MCF 10A (cell line): ENCODE data around the gene NELFA. TPM values are rescaled to one million over a fixed set of nuclear protein-coding genes. Genes with fewer than 3 reads are reported as not detected.

ENCODE experiments used
- BruUV-seq: library from RNA; stranded (reverse); fragments of 400-500 nt; replicated peaks from 2 replicates; lab custom pipeline; 2021; lab: Mats Ljungman, UMichigan
- CTCF ChIA-PET: fragments of 300-600 bp; sonication (Branson Sonifier 250); formaldehyde crosslinking; extraction: SDS; loops from one replicate; lab custom pipeline; 2021; ENCODE audit warnings: antibody characterized with exemption, inconsistent platforms; lab: Yijun Ruan, JAX
- POLR2A ChIA-PET: fragments of 300-600, 350-650 bp; sonication (Branson Sonifier 250); formaldehyde crosslinking; extraction: SDS; loops from one replicate; lab custom pipeline; 2020; ENCODE audit warnings: antibody characterized with exemption, inconsistent platforms; lab: Yijun Ruan, JAX
- DNase-seq: peaks from one replicate; pipeline ENCODE4 v3.0.0-alpha.2; 2018; ENCODE audit not compliant: unreplicated experiment
- H3K27ac Mint-ChIP-seq: one replicate; pipeline ENCODE4 v1.8.0; 2022; ENCODE audit warnings: mild to moderate bottlenecking, low read depth, mixed read lengths; ENCODE audit not compliant: unreplicated experiment
- H3K27me3 Mint-ChIP-seq: one replicate; pipeline ENCODE4 v1.8.0; 2022; ENCODE audit warnings: mixed read lengths; ENCODE audit not compliant: insufficient read depth, unreplicated experiment
- H3K36me3 Mint-ChIP-seq: one replicate; pipeline ENCODE4 v1.8.0; 2022; ENCODE audit warnings: mild to moderate bottlenecking, moderate library complexity, mixed read lengths; ENCODE audit not compliant: insufficient read depth, unreplicated experiment
- H3K4me1 Mint-ChIP-seq: one replicate; pipeline ENCODE4 v1.8.0; 2022; ENCODE audit warnings: mixed read lengths; ENCODE audit not compliant: insufficient read depth, unreplicated experiment
- H3K4me3 Mint-ChIP-seq: one replicate; pipeline ENCODE4 v1.8.0; 2022; ENCODE audit warnings: mild to moderate bottlenecking, moderate library complexity, mixed read lengths; ENCODE audit not compliant: unreplicated experiment
- H3K9me3 Mint-ChIP-seq: one replicate; pipeline ENCODE4 v1.8.0; 2022; ENCODE audit warnings: mixed read lengths; ENCODE audit not compliant: unreplicated experiment
- CTCF ChIP-seq: fragments of 200-600 bp; IDR thresholded peaks from one replicate; pipeline ENCODE4 v1.8.0; 2022; ENCODE audit warnings: antibody characterized with exemption, mild to moderate bottlenecking; ENCODE audit not compliant: unreplicated experiment
- intact Hi-C: fragments of 100-400 bp; cut with micrococcal nuclease; formaldehyde crosslinking; loops from 2 replicates; pipeline ENCODE4 v1.14.1; 2022
- total RNA-seq: library from RNA; stranded (reverse); gene quantifications from 2 replicates; pipeline ENCODE4 v1.2.3, GENCODE V29; 2022

The NELFA gene
- total RNA-seq, 1 experiment from 2014 or later, result 36.2 TPM

- no peak for DNase-seq
- ChIA-PET POLR2A (interaction anchor here (0.6 to 1.0 kb wide), 3 partner anchors 9 to 43 kb away, joined by 3 to 4 read pairs (median 3); no protein-coding TSS in a partner anchor), CTCF (no interaction called here)
- peaks cover 82% of the 10 kb centered on the region for H3K36me3 Mint-ChIP-seq
- no TSS peak for BruUV-seq
- no peaks in the 10 kb centered on the region for H3K9me3 Mint-ChIP-seq
- intact Hi-C loops, result no loop called here
- H3K27me3 Mint-ChIP-seq, result no peaks in the 10 kb centered on the region
- no peak for TF ChIP-seq CTCF
- H3K27ac Mint-ChIP-seq, result no peak overlapping the region
- H3K4me3 Mint-ChIP-seq, result no peak overlapping the region
- H3K4me1 Mint-ChIP-seq, result peaks cover 9% of the 10 kb centered on the region
These were observed 25.5 kb downstream of the NELFA start for GRCh38 chr4:1983053-1983845.

- POLR2A ChIA-PET, result interaction anchor here (0.5 to 1.2 kb wide), 3 partner anchors 18 to 112 kb away, joined by 3 read pairs; no protein-coding TSS in a partner anchor
These were observed 26.4 kb downstream of the NELFA start for GRCh38 chr4:1982124-1983052.

DNA sequence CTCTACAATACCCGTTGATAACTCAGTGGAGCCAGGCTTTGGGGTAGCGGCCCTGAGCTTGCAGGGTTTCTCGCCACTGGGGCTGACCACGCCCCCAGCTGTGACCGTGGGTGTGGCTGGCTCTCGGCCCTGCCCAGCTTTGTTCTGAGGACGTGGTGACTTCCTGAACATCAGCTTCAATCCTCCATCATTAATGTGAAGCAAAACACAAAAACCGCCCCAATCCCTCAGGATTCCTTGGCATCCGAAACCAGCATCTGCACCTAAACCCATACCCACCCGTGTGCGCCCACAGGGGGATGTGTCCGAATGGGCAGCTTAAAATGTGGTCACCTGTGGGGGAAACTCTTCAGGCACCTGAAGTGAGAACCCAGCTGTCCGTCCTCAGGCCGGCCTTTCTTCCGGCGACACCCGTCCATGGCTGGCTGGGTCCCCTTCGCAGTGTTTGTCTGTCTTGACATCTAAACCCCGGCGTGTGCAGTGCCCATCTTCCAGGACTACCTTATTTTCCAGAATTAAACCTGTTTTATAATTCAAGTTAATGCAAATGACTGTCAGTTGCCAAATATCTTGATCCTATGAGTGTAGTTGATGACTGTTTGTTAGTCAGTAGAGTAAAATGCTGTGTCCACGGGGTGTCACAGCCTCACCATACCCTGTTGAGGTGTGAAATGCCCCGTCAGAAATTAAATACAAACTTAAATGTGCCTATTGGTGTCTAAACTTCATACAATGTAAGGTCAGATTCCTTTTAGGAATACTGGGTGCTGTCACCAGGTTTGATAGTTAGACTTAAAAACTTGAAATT is 27.3 kb downstream of the NELFA start:
- CTCF ChIA-PET, result interaction anchor here (0.6 kb wide), 1 partner anchor 10 kb away, joined by 3 read pairs; no protein-coding TSS in a partner anchor
- no peak for TF ChIP-seq CTCF
- Mint-ChIP-seq H3K4me1 (peaks cover 9% of the 10 kb centered on the region), H3K27ac (peak overlapping the region; percentile 83), H3K36me3 (peaks cover 86% of the 10 kb centered on the region), H3K4me3 (no peak overlapping the region), H3K27me3 (no peaks in the 10 kb centered on the region), H3K9me3 (no peaks in the 10 kb centered on the region)
- POLR2A ChIA-PET, result interaction anchor here (1.2 kb wide), 1 partner anchor 28 kb away, joined by 3 read pairs; no protein-coding TSS in a partner anchor
- intact Hi-C loops, result no loop called here
- TSS peak; percentile 17 for BruUV-seq
- no peak for DNase-seq

More at GRCh38 chr4:1982124-1983052, 26.4 kb downstream of the NELFA start:
- CTCF ChIA-PET, result no interaction called here
- TF ChIP-seq CTCF, result no peak
- Mint-ChIP-seq H3K4me1 (peaks cover 9% of the 10 kb centered on the region), H3K36me3 (peaks cover 84% of the 10 kb centered on the region), H3K9me3 (no peaks in the 10 kb centered on the region), H3K27me3 (no peaks in the 10 kb centered on the region), H3K27ac (peak overlapping the region; percentile 83), H3K4me3 (no peak overlapping the region)
- TSS peak; percentile 26 for BruUV-seq
- intact Hi-C loops, result no loop called here
- no peak for DNase-seq
